HL-60 (cell line): Measurements from ENCODE around the gene SUMO1.

Experiments
- DNase-seq, 2 experiments: peaks; one replicate each; pipeline ENCODE4 v3.0.0-alpha.2; 2010 to 2020; ENCODE audit warnings: low read depth in 1 of 2, low spot score in 1 of 2
- H3K27ac ChIP-seq: fragments of 250-450 bp; sonication (Bioruptor Pico); replicated peaks from 2 replicates; pipeline ENCODE4 v1.5.1; 2020; ENCODE audit warnings: mild to moderate bottlenecking, moderate library complexity
- H3K27me3 ChIP-seq: fragments of 250-450 bp; sonication (Bioruptor Pico); 2 replicates; pipeline ENCODE4 v1.5.1; 2021; ENCODE audit warnings: mild to moderate bottlenecking, moderate library complexity; ENCODE audit not compliant: insufficient read depth, poor library complexity, severe bottlenecking
- H3K4me3 ChIP-seq: replicated peaks from 2 replicates; pipeline ENCODE4 v1.5.1; 2011; ENCODE audit warnings: mild to moderate bottlenecking, control low read depth, low read length; ENCODE audit not compliant: insufficient read depth
- GABPA ChIP-seq: IDR thresholded peaks from 2 replicates; pipeline ENCODE4 v1.6.1; 2012; ENCODE audit warnings: low read depth
- POLR2AphosphoS5 ChIP-seq: IDR thresholded peaks from 2 replicates; pipeline ENCODE4 v1.6.1; 2012; ENCODE audit warnings: low read depth
- SPI1 ChIP-seq: IDR thresholded peaks from 2 replicates; pipeline ENCODE4 v1.6.1; 2012; ENCODE audit warnings: low read depth, mild to moderate bottlenecking, borderline replicate concordance
- TF ChIP-seq, protein P1 (sequence below): IDR thresholded peaks from 2 replicates; pipeline ENCODE4 v1.6.1; 2012; ENCODE audit warnings: low read depth; ENCODE audit not compliant: insufficient replicate concordance
- TF ChIP-seq, protein P2 (sequence below): IDR thresholded peaks from one replicate; pipeline ENCODE4 v1.5.1; 2011; ENCODE audit warnings: low read length, control low read depth, inconsistent platforms; ENCODE audit not compliant: insufficient read depth

The SUMO1 gene

DNA sequence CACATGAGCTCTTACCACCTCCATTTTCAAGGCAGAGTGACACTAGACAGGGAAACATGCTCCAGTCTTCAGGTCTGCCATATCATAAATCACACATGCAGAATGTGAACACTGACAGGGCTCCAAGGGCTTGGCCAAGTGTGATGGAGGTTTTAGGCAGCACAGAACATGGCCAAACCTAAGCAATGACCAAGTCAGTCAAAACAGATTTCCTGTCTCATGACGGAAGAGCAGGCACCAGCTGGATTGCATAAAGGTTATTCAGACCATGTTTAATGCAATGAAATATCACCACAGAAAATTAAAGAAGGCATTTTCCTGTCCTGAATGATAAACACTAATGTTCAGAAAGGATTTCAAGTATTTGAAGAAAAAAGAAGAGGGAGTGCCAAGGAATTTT lies 72.5 kb downstream of the SUMO1 start:
- no peak overlapping the region for H3K4me3 ChIP-seq
- no peak for DNase-seq
- TF ChIP-seq SPI1: no peak
- TF ChIP-seq, protein P1, sequence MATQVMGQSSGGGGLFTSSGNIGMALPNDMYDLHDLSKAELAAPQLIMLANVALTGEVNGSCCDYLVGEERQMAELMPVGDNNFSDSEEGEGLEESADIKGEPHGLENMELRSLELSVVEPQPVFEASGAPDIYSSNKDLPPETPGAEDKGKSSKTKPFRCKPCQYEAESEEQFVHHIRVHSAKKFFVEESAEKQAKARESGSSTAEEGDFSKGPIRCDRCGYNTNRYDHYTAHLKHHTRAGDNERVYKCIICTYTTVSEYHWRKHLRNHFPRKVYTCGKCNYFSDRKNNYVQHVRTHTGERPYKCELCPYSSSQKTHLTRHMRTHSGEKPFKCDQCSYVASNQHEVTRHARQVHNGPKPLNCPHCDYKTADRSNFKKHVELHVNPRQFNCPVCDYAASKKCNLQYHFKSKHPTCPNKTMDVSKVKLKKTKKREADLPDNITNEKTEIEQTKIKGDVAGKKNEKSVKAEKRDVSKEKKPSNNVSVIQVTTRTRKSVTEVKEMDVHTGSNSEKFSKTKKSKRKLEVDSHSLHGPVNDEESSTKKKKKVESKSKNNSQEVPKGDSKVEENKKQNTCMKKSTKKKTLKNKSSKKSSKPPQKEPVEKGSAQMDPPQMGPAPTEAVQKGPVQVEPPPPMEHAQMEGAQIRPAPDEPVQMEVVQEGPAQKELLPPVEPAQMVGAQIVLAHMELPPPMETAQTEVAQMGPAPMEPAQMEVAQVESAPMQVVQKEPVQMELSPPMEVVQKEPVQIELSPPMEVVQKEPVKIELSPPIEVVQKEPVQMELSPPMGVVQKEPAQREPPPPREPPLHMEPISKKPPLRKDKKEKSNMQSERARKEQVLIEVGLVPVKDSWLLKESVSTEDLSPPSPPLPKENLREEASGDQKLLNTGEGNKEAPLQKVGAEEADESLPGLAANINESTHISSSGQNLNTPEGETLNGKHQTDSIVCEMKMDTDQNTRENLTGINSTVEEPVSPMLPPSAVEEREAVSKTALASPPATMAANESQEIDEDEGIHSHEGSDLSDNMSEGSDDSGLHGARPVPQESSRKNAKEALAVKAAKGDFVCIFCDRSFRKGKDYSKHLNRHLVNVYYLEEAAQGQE: no peak
- TF ChIP-seq, protein P2, sequence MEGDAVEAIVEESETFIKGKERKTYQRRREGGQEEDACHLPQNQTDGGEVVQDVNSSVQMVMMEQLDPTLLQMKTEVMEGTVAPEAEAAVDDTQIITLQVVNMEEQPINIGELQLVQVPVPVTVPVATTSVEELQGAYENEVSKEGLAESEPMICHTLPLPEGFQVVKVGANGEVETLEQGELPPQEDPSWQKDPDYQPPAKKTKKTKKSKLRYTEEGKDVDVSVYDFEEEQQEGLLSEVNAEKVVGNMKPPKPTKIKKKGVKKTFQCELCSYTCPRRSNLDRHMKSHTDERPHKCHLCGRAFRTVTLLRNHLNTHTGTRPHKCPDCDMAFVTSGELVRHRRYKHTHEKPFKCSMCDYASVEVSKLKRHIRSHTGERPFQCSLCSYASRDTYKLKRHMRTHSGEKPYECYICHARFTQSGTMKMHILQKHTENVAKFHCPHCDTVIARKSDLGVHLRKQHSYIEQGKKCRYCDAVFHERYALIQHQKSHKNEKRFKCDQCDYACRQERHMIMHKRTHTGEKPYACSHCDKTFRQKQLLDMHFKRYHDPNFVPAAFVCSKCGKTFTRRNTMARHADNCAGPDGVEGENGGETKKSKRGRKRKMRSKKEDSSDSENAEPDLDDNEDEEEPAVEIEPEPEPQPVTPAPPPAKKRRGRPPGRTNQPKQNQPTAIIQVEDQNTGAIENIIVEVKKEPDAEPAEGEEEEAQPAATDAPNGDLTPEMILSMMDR: no peak
- no peak for TF ChIP-seq POLR2AphosphoS5
- TF ChIP-seq GABPA: no peak
- no peaks in the 10 kb centered on the region for H3K27me3 ChIP-seq
- H3K27ac ChIP-seq: no peak overlapping the region

DNA sequence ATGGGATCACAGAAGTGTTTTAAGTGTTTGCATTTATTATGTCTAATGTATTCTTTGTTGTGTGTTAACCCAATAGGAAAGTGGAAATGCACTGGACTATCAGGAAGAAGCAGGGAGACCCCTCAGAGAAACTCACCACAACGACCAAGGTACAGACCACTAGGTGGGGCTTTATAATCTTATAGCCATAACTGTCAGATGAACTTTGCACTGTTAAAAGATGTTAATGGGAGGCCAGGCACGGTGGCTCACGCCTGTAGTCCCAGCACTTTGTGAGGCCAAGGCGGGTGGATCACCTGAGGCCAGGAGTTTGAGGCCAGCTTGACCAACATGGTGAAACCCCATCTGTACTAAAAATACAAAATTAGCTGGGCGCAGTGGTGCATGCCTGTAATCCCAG lies 73.2 kb downstream of the SUMO1 start:
- H3K27ac ChIP-seq: no peak overlapping the region
- H3K4me3 ChIP-seq: no peak overlapping the region
- no peak for TF ChIP-seq GABPA
- TF ChIP-seq, protein P2: no peak
- no peak for TF ChIP-seq SPI1
- TF ChIP-seq, protein P1: no peak
- DNase-seq: no peak
- H3K27me3 ChIP-seq: no peaks in the 10 kb centered on the region

GRCh38 chr2:202164411-202164810 lies 74.0 kb downstream of the SUMO1 start:
- H3K27me3 ChIP-seq: no peaks in the 10 kb centered on the region
- no peak overlapping the region for H3K27ac ChIP-seq
- no peak overlapping the region for H3K4me3 ChIP-seq
- TF ChIP-seq POLR2AphosphoS5 (no peak), GABPA (no peak), SPI1 (no peak)
- TF ChIP-seq, protein P1: no peak
- TF ChIP-seq, protein P2: no peak
- no peak for DNase-seq
